ENCODE results near the gene SLC23A1. TPM values are rescaled to one million over a fixed set of nuclear protein-coding genes. Genes with fewer than 3 reads are reported as not detected.

The SLC23A1 gene
- total RNA-seq, 3 donors from 2014 or later (not counting 1 experiment from before 2014, with no cell fraction given): not detected

- Mint-ChIP-seq H3K27ac (peak overlapping the region in 1 of 2 donors; percentile 59), H3K4me1 (peaks cover 27 to 30% of the 10 kb centered on the region in 2 donors), H3K9me3 (no peaks in the 10 kb centered on the region), H3K27me3 (ENCODE audit: low read depth in 2 of 2) (no peaks in the 10 kb centered on the region), H3K4me3 (no peak overlapping the region), H3K36me3 (no peaks in the 10 kb centered on the region)
- ATAC-seq (no peak), DNase-seq (no peak)
- 56% methylated on average over 5 of the region's 6 CpGs for WGBS (ENCODE audit: insufficient coverage)
- intact Hi-C loops (cut with micrococcal nuclease): loop anchor here (5.0 kb wide), 1 partner anchor 58 kb away; no protein-coding TSS in a partner anchor
- no peak for TF ChIP-seq CTCF (IDR thresholded peaks at IDR 0.05)
- H3K4me1 ChIP-seq (ENCODE audit: control insufficient read depth, insufficient read depth, low read length): peaks cover 22% of the 10 kb centered on the region
- no peak overlapping the region for H3K4me3 ChIP-seq (ENCODE audit: low read length)
- no peak overlapping the region for H3K27ac ChIP-seq (ENCODE audit: low read length)
- no peaks in the 10 kb centered on the region for H3K27me3 ChIP-seq (ENCODE audit: control insufficient read depth, insufficient read depth, low read length)
- no peaks in the 10 kb centered on the region for H3K9me3 ChIP-seq (ENCODE audit: control insufficient read depth, insufficient read depth, low read length)
- no peaks in the 10 kb centered on the region for H3K36me3 ChIP-seq (ENCODE audit: control insufficient read depth, insufficient read depth, low read length)
Measured at GRCh38 chr5:139399501-139400121, 16.5 kb upstream of the SLC23A1 start.

DNA sequence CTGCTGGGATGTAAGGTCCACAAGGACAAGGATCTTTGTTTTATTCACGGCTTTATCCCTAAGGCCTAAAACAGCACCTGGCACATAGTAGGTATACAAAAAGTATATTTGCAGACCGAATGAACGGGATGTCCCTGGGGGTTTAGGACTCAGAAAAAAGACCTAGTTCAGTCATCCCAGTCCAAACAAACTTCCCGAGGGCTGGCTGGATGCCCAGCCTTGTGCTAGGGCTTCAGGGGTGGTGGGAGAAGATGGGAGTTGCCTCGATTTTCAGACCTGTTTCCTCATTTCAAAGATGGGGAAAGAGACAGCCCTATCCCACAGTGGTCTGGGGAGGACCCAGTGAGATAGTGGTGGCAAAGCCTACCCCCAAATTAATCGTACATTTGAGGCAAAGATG lies 14.8 kb upstream of the SLC23A1 start:
- TF ChIP-seq CTCF (IDR thresholded peaks at IDR 0.05): no peak
- Mint-ChIP-seq H3K4me1 (peaks cover 16 to 17% of the 10 kb centered on the region in 2 donors), H3K4me3 (no peak overlapping the region), H3K36me3 (no peaks in the 10 kb centered on the region), H3K9me3 (no peaks in the 10 kb centered on the region), H3K27me3 (ENCODE audit: low read depth in 2 of 2) (no peaks in the 10 kb centered on the region), H3K27ac (no peak overlapping the region)
- H3K9me3 ChIP-seq (ENCODE audit: control insufficient read depth, insufficient read depth, low read length): no peaks in the 10 kb centered on the region
- H3K4me3 ChIP-seq (ENCODE audit: low read length): no peak overlapping the region
- DNase-seq (no peak), ATAC-seq (no peak)
- peaks cover 23% of the 10 kb centered on the region for H3K4me1 ChIP-seq (ENCODE audit: control insufficient read depth, insufficient read depth, low read length)
- H3K27ac ChIP-seq (ENCODE audit: low read length): no peak overlapping the region
- intact Hi-C loops (cut with micrococcal nuclease): no loop called here
- H3K27me3 ChIP-seq (ENCODE audit: control insufficient read depth, insufficient read depth, low read length): no peaks in the 10 kb centered on the region
- H3K36me3 ChIP-seq (ENCODE audit: control insufficient read depth, insufficient read depth, low read length): no peaks in the 10 kb centered on the region
- 81% methylated on average over 6 of the region's 6 CpGs for WGBS (ENCODE audit: insufficient coverage)

DNA sequence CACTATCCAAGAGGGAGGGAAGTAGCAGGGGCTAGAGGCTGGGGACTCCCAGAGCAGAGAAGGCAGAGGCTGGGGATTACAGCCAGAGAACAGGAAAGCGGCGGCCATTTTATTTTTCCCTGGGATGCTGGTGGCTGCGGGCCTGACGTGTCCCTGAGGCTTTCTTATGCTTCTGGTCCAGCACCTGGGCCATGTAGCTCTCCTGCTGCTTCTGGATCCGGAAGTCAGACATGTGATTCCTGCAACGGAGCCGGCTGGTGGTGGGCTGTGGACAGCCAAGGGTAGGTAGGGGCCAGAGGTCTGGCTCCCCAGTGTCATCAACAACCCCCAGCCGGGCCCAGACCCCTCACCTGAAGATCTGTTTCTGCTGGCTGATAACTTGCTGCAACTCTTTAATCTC lies 13.6 kb upstream of the SLC23A1 start:
- H3K4me1 Mint-ChIP-seq: peaks cover 18 to 21% of the 10 kb centered on the region in 2 donors
- DNase-seq (no peak), ATAC-seq (no peak)
- H3K27me3 Mint-ChIP-seq (ENCODE audit: low read depth in 2 of 2): no peaks in the 10 kb centered on the region
- intact Hi-C loops (cut with micrococcal nuclease): no loop called here
- H3K36me3 Mint-ChIP-seq: no peaks in the 10 kb centered on the region
- H3K9me3 Mint-ChIP-seq: no peaks in the 10 kb centered on the region
- Histone ChIP-seq H3K27me3 (ENCODE audit: control insufficient read depth, insufficient read depth, low read length) (no peaks in the 10 kb centered on the region), H3K9me3 (ENCODE audit: control insufficient read depth, insufficient read depth, low read length) (no peaks in the 10 kb centered on the region), H3K4me1 (ENCODE audit: control insufficient read depth, insufficient read depth, low read length) (peaks cover 29% of the 10 kb centered on the region), H3K36me3 (ENCODE audit: control insufficient read depth, insufficient read depth, low read length) (no peaks in the 10 kb centered on the region), H3K4me3 (ENCODE audit: low read length) (no peak overlapping the region), H3K27ac (ENCODE audit: low read length) (no peak overlapping the region)
- H3K4me3 Mint-ChIP-seq: peak overlapping the region; percentile 28
- no peak overlapping the region for H3K27ac Mint-ChIP-seq
- WGBS (ENCODE audit: insufficient coverage): 98% methylated on average over 7 of the region's 8 CpGs
- TF ChIP-seq CTCF (IDR thresholded peaks at IDR 0.05): no peak
